HepG2 (cell line): Measurements from ENCODE around the gene CEBPB. TPM values are rescaled to one million over a fixed set of nuclear protein-coding genes. Genes with fewer than 3 reads are reported as not detected.

Experiments used
- ATAC-seq: fragments of 200-7000 bp; cut with Tn5 transposase; 3 replicates; pipeline ENCODE4 v1.9.1; 2020; ENCODE audit warnings: mild to moderate bottlenecking, moderate library complexity
- BruUV-seq: library from RNA; stranded (reverse); fragments of 400-500 nt; replicated peaks from 2 replicates; lab custom pipeline; 2021; lab: Mats Ljungman, UMichigan
- CTCF ChIA-PET: fragments of 300-600 bp; formaldehyde crosslinking; extraction: SDS; loops from one replicate; lab custom pipeline; 2021; ENCODE audit warnings: low total read pairs, inconsistent platforms, low intra/inter-chr PET ratio; lab: Yijun Ruan, JAX
- POLR2A ChIA-PET: fragments of 350-600 bp; sonication (Branson Sonifier 250); formaldehyde crosslinking; loops from one replicate; lab custom pipeline; 2020; ENCODE audit warnings: antibody characterized with exemption, inconsistent platforms; lab: Yijun Ruan, JAX
- DNase-seq: peaks from one replicate; pipeline ENCODE4 v3.0.0-alpha.2; 2015; ENCODE audit warnings: low spot score
- FAIRE-seq: peaks from 3 replicates; lab custom pipeline; 2011; peaks lifted over from hg19 to GRCh38; lab: Jason Lieb, UNC
- H2AFZ ChIP-seq: one replicate; pipeline ENCODE4 v1.6.1; 2011; ENCODE audit warnings: low read length, inconsistent platforms
- H3K27ac ChIP-seq: fragments of 300-600 bp; 3 replicates; pipeline ENCODE4 v1.8.0; 2011; ENCODE audit warnings: mixed run types, mild to moderate bottlenecking, mixed read lengths, low read length, inconsistent platforms; ENCODE audit not compliant: insufficient read depth; ENCODE audit errors: extremely low read length
- H3K27me3 ChIP-seq, 2 experiments: fragments of 200-600 bp in 1 of 2; 2 replicates in 1 of 2; 3 replicates in 1 of 2; pipeline versions ENCODE4 v1.6.0 to v1.8.0; 2011; ENCODE audit warnings: low read length in 2 of 2, mild to moderate bottlenecking in 2 of 2, moderate library complexity in 2 of 2, inconsistent platforms in 1 of 2; ENCODE audit not compliant: insufficient read depth in 2 of 2, control insufficient read depth in 1 of 2
- H3K36me3 ChIP-seq, 2 experiments: fragments of 200-600 bp in 1 of 2; replicated peaks in 1 of 2; 2 replicates in 1 of 2; 3 replicates in 1 of 2; pipeline versions ENCODE4 v1.5.1 to v1.8.0; 2011; ENCODE audit warnings: low read length in 2 of 2, inconsistent platforms in 1 of 2; ENCODE audit not compliant: insufficient read depth in 2 of 2, control insufficient read depth in 1 of 2
- H3K4me1 ChIP-seq: 2 replicates; pipeline ENCODE4 v1.5.1; 2012; ENCODE audit warnings: low read length, inconsistent platforms; ENCODE audit not compliant: insufficient read depth
- H3K4me2 ChIP-seq: 2 replicates; pipeline ENCODE4 v1.6.0; 2011; ENCODE audit warnings: low read depth, low read length, inconsistent platforms
- H3K4me3 ChIP-seq, 3 experiments: fragments of 200-600 bp in 1 of 3; sonication (generic), shearing (Covaris generic) in 1 of 3; replicated peaks in 1 of 3; 2 replicates each; pipeline ENCODE4 v1.5.1; 2011 to 2016; ENCODE audit warnings: low read length in 3 of 3, inconsistent platforms in 2 of 3, low read depth in 2 of 3, mild to moderate bottlenecking in 2 of 3, control low read depth in 1 of 3, mixed read lengths in 1 of 3; ENCODE audit not compliant: insufficient read depth in 1 of 3
- H3K79me2 ChIP-seq: one replicate; pipeline ENCODE4 v1.6.1; 2011; ENCODE audit warnings: low read length, inconsistent platforms; ENCODE audit not compliant: insufficient read depth
- H3K9ac ChIP-seq: 2 replicates; pipeline ENCODE4 v1.6.0; 2011; ENCODE audit warnings: mild to moderate bottlenecking, low read depth, low read length, inconsistent platforms; ENCODE audit not compliant: insufficient read depth
- H3K9me3 ChIP-seq: 2 replicates; pipeline ENCODE4 v1.5.1; 2012; ENCODE audit warnings: mild to moderate bottlenecking, low read length
- H4K20me1 ChIP-seq: 2 replicates; pipeline ENCODE4 v1.6.0; 2011; ENCODE audit warnings: inconsistent platforms, mild to moderate bottlenecking, low read length, moderate library complexity; ENCODE audit not compliant: insufficient read depth
- AGO1 ChIP-seq: fragments of 200-400 bp; formaldehyde crosslinking; IDR thresholded peaks from 2 replicates; pipeline ENCODE4 v1.6.1; 2017; ENCODE audit warnings: mild to moderate bottlenecking, low read depth, low read length, moderate library complexity; ENCODE audit not compliant: poor library complexity, severe bottlenecking
- AGO2 ChIP-seq: fragments of 200-400 bp; formaldehyde crosslinking; optimal IDR thresholded peaks from 2 replicates; pipeline ENCODE3; 2017; ENCODE audit warnings: mild to moderate bottlenecking, low read depth, low read length, moderate library complexity
- BRF2 ChIP-seq: sonication (generic); formaldehyde crosslinking; IDR thresholded peaks from 2 replicates; pipeline ENCODE4 v1.8.1; 2022; ENCODE audit warnings: mild to moderate bottlenecking, missing genetic modification reagents
- CCAR2 ChIP-seq: fragments of 200-400 bp; formaldehyde crosslinking; optimal IDR thresholded peaks from 2 replicates; pipeline ENCODE3; 2018; ENCODE audit warnings: low read depth, mild to moderate bottlenecking, low read length, moderate library complexity
- CHD2 ChIP-seq: IDR thresholded peaks from 2 replicates; pipeline ENCODE4 v1.6.1; 2011; ENCODE audit warnings: low read depth, low read length, improper control_type of control experiment
- CREM ChIP-seq, 2 experiments: sonication (generic) in 1 of 2; formaldehyde crosslinking in 1 of 2; IDR thresholded peaks; 2 replicates each; pipeline versions ENCODE4 v1.4.0 to v1.6.1; 2016 to 2020; ENCODE audit warnings: antibody characterized with exemption in 1 of 2, mild to moderate bottlenecking in 1 of 2, missing genetic modification reagents in 1 of 2
- DMAP1 ChIP-seq: IDR thresholded peaks from 2 replicates; pipeline ENCODE4 v1.6.1; 2016
- GATAD1 ChIP-seq: IDR thresholded peaks from 2 replicates; pipeline ENCODE4 v1.6.1; 2016; ENCODE audit warnings: missing genetic modification reagents, missing compliant biosample characterization
- JUND ChIP-seq: sonication (generic); formaldehyde crosslinking; IDR thresholded peaks from 2 replicates; pipeline ENCODE4 v1.8.0; 2022; ENCODE audit warnings: mild to moderate bottlenecking, missing genetic modification reagents
- NR2C2 ChIP-seq: sonication (generic); formaldehyde crosslinking; IDR thresholded peaks from 2 replicates; pipeline ENCODE4 v1.4.0; 2020; ENCODE audit warnings: missing genetic modification reagents, mild to moderate bottlenecking, moderate library complexity, borderline replicate concordance
- NR2F1 ChIP-seq, 2 experiments: fragments of 450-650 bp in 1 of 2; formaldehyde crosslinking in 1 of 2; IDR thresholded peaks; 2 replicates each; pipeline versions ENCODE4 v1.5.0 to v1.6.1; 2016 to 2020; ENCODE audit warnings: mild to moderate bottlenecking in 1 of 2, missing compliant biosample characterization in 1 of 2, missing genetic modification reagents in 1 of 2, moderate library complexity in 1 of 2
- POGK ChIP-seq: sonication (generic); formaldehyde crosslinking; conservative IDR thresholded peaks from 2 replicates; pipeline ENCODE4 v1.8.0; 2022; ENCODE audit warnings: mild to moderate bottlenecking, moderate library complexity, missing genetic modification reagents
- SRY ChIP-seq: sonication (generic); formaldehyde crosslinking; IDR thresholded peaks from 2 replicates; pipeline ENCODE4 v1.8.0; 2022; ENCODE audit warnings: mild to moderate bottlenecking, missing genetic modification reagents
- ZNF34 ChIP-seq: sonication (generic); formaldehyde crosslinking; IDR thresholded peaks from 2 replicates; pipeline ENCODE4 v1.4.0; 2020; ENCODE audit warnings: mild to moderate bottlenecking, missing genetic modification reagents, borderline replicate concordance
- ZNF501 ChIP-seq: sonication (generic); formaldehyde crosslinking; IDR thresholded peaks from 2 replicates; pipeline ENCODE4 v1.5.1; 2020; ENCODE audit warnings: mild to moderate bottlenecking, moderate library complexity, missing genetic modification reagents
- ZNF614 ChIP-seq: IDR thresholded peaks from 2 replicates; pipeline ENCODE4 v1.6.1; 2018; ENCODE audit warnings: missing biosample characterization, missing genetic modification reagents, inconsistent platforms, borderline replicate concordance
- ZNF770 ChIP-seq: sonication (generic); formaldehyde crosslinking; IDR thresholded peaks from 2 replicates; pipeline ENCODE4 v1.5.0; 2020; ENCODE audit warnings: mild to moderate bottlenecking, missing genetic modification reagents
- ZNF782 ChIP-seq: sonication (generic); formaldehyde crosslinking; IDR thresholded peaks from 2 replicates; pipeline ENCODE4 v1.4.0; 2020; ENCODE audit warnings: missing genetic modification reagents, mild to moderate bottlenecking, borderline replicate concordance
- WGBS: methylation state at CpG from one replicate; pipeline ENCODE4 v1.1.6; 2017; ENCODE audit warnings: low lambda C conversion rate; 5-methylcytosine and 5-hydroxymethylcytosine counted together
- in situ Hi-C: cut with HindIII; loops from 2 replicates; pipeline ENCODE4 v1.10.0; 2017; ENCODE audit warnings: low pct_unique_long_range_greater_than_20kb; ENCODE audit not compliant: extremely low pct_ligation_motif_present
- intact Hi-C: fragments of 100-400 bp; cut with micrococcal nuclease; formaldehyde crosslinking; loops from one replicate; pipeline ENCODE4 v1.10.0; 2022; ENCODE audit not compliant: unreplicated experiment
- polyA plus RNA-seq, 8 experiments: library from polyadenylated mRNA; depleted of rRNA in 3 of 8; stranded (reverse) in 7 of 8; unstranded in 1 of 8; fragments of >200 nt; fragmentation: Illumina TruSeq in 4 of 8; extraction: Trizol in 4 of 8; gene quantifications; 2 replicates each; pipeline versions ENCODE4 v1.2.1 to v1.2.3, GENCODE V29; 2011 to 2016; ENCODE audit warnings: low read depth in 4 of 8, missing spikeins in 1 of 8, mixed read lengths in 1 of 8; ENCODE audit not compliant: insufficient read depth in 1 of 8
- total RNA-seq, 5 experiments: library from RNA; depleted of rRNA; stranded (reverse); fragments of >200 nt; fragmentation: Illumina TruSeq; extraction: Trizol; gene quantifications; 2 replicates each; pipeline ENCODE4 v1.2.3, GENCODE V29; 2016; ENCODE audit warnings: low read depth in 1 of 5

CEBPB gene
- total and polyA plus RNA-seq, 2 of the 13 experiments (the other 11 are each of a cell fraction or from before 2014, with no cell fraction given), result 18.5 to 28.2 TPM

- intact Hi-C loops (loop anchor here (2.0 to 10.0 kb wide), 2 partner anchors 49 to 71 kb away; no protein-coding TSS in a partner anchor), in situ Hi-C loops (no loop called here)
- no peak overlapping the region for H2AFZ ChIP-seq
- H3K79me2 ChIP-seq, result peaks cover 25% of the 10 kb centered on the region
- 76% methylated on average over 13 of the region's 13 CpGs for WGBS
- ATAC-seq, result no peak
- no peak overlapping the region for H3K27ac ChIP-seq
- POLR2A ChIA-PET, result interaction anchor here (0.7 to 2.5 kb wide), 11 partner anchors 13 to 269 kb away, joined by 3 to 9 read pairs (median 3); no protein-coding TSS in a partner anchor
- peaks cover 35% of the 10 kb centered on the region for H4K20me1 ChIP-seq
- H3K9me3 ChIP-seq, result no peaks in the 10 kb centered on the region
- no TSS peak for BruUV-seq
- FAIRE-seq, result no peak
- DNase-seq, result no peak
- no peak overlapping the region for H3K4me3 ChIP-seq
- H3K9ac ChIP-seq, result no peak overlapping the region
- peaks cover 0 to 4% of the 10 kb centered on the region in 2 experiments; a peak in 3 of 5 replicates for H3K27me3 ChIP-seq
- peaks cover 1 to 14% of the 10 kb centered on the region in 2 experiments; a peak in 2 of 5 replicates for H3K36me3 ChIP-seq
- CTCF ChIA-PET, result no interaction called here
- peaks cover 39% of the 10 kb centered on the region for H3K4me1 ChIP-seq
- no peak overlapping the region for H3K4me2 ChIP-seq
- TF ChIP-seq CHD2 (0 out of 2 replicates have a peak, but pooled peaks have one; percentile 1), CCAR2 (peak; percentile 26), NR2F1 (CRISPR knock-in tag; IDR thresholded peaks at IDR 0.05) (0 out of 4 replicates have a peak, but pooled peaks of 1 of the 2 experiments have one; percentile 6), AGO2 (peak; percentile 34), ZNF770 (CRISPR knock-in tag) (peak; percentile 59; the same call in 1 of the 2 replicates), CREM (IDR thresholded peaks at IDR 0.05) (no peak), CREM (CRISPR knock-in tag; IDR thresholded peaks at IDR 0.05) (no peak), ZNF501 (0 out of 2 replicates have a peak, but pooled peaks have one; percentile 4), GATAD1 (no peak), JUND (CRISPR knock-in tag) (no peak), BRF2 (no peak), POGK (peak; percentile 35; the same call in 1 of the 2 replicates), SRY (0 out of 2 replicates have a peak, but pooled peaks have one; percentile 11), ZNF782 (CRISPR knock-in tag) (0 out of 2 replicates have a peak, but pooled peaks have one; percentile 49), DMAP1 (no peak), NR2C2 (CRISPR knock-in tag) (0 out of 2 replicates have a peak, but pooled peaks have one; percentile 11), ZNF34 (CRISPR knock-in tag) (0 out of 2 replicates have a peak, but pooled peaks have one; percentile 29), ZNF614 (0 out of 2 replicates have a peak, but pooled peaks have one; percentile 6), AGO1 (no peak)
These were observed 5.0 kb downstream of the CEBPB start for GRCh38 chr20:50195524-50196120.
